ENCODE data around the gene PLEKHO1. TPM values are rescaled to one million over a fixed set of nuclear protein-coding genes. Genes with fewer than 3 reads are reported as not detected.

Gene PLEKHO1
- polyA plus RNA-seq, 1 donor from 2014 or later = 213 TPM

DNA sequence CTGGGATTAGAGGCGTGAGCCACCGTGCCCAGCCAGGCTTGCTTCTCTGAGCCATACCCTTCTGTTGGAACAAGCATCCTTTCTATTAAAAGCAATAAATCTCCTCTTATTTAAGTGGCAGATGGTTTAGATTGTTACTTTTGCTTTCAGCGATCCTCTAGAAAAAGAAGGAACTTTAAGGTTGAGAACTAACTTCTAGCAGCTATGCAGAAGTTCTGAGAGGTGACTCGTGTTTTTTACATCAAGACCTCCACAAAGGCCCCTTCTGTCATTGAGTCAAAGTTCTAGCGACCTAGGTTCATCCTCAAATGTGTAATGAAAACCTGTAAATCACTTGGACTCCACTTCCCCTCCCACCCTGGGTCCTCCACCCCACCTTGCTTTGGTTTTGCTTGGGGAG is 30.8 kb downstream of the PLEKHO1 start:
- H2AFZ ChIP-seq (ENCODE audit: low read depth, low read length) = no peak overlapping the region
- H3K4me3 ChIP-seq (ENCODE audit: low read length) = no peak overlapping the region
- H3K36me3 ChIP-seq (ENCODE audit: insufficient read depth, low read length) = no peaks in the 10 kb centered on the region
- H3K4me2 ChIP-seq (ENCODE audit: low read length) = no peak overlapping the region
- no peaks in the 10 kb centered on the region for H3F3A ChIP-seq (ENCODE audit: insufficient read depth, low read length, poor library complexity, severe bottlenecking)
- no peak overlapping the region for H3K27ac ChIP-seq (ENCODE audit: low read length)
- no peak for TF ChIP-seq SMC3 (conservative IDR thresholded peaks at IDR 0.05; ENCODE audit: poor library complexity)
- TF ChIP-seq RAD21 (conservative IDR thresholded peaks at IDR 0.05) = no peak
- H3K9me2 ChIP-seq (ENCODE audit: insufficient read depth, low read length) = no peaks in the 10 kb centered on the region
- H3K9ac ChIP-seq (ENCODE audit: low read length) = no peak overlapping the region
- no peaks in the 10 kb centered on the region for H3K9me3 ChIP-seq (ENCODE audit: low read length)
- no peaks in the 10 kb centered on the region for H3K27me3 ChIP-seq (ENCODE audit: insufficient read depth, low read depth, low read length)
- no peaks in the 10 kb centered on the region for H4K20me1 ChIP-seq (ENCODE audit: insufficient read depth)
- no peaks in the 10 kb centered on the region for H3K79me2 ChIP-seq (replicated peaks; ENCODE audit: insufficient read depth, low read length)

DNA sequence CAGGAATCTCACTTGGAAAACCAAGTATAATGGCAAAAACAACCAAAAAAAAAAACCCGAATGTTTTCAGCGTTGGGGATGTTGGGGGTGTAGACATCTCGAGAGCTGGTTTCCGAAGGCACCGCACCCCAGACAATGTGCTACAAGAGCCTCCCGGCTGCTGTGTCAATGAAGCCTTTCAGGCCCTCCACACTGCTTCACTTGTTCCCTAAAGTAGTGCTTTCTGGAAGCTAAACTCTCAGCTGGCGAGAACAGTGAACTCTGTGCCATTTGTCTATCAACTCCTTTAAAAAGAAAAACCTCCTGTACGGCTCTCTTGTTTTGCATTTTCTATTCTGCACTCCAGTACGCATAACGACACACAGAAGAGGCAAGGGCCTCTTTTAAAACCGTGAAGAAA is 32.5 kb downstream of the PLEKHO1 start:
- no peaks in the 10 kb centered on the region for H3K27me3 ChIP-seq (ENCODE audit: insufficient read depth, low read depth, low read length)
- no peaks in the 10 kb centered on the region for H3F3A ChIP-seq (ENCODE audit: insufficient read depth, low read length, poor library complexity, severe bottlenecking)
- H3K4me2 ChIP-seq (ENCODE audit: low read length) = no peak overlapping the region
- TF ChIP-seq RAD21 (conservative IDR thresholded peaks at IDR 0.05) = no peak
- TF ChIP-seq EZH2 (IDR thresholded peaks at IDR 0.05; ENCODE audit: borderline replicate concordance, insufficient read depth, low read length, poor library complexity, severe bottlenecking) = no peak
- no peak for TF ChIP-seq SMC3 (conservative IDR thresholded peaks at IDR 0.05; ENCODE audit: poor library complexity)
- no peak for TF ChIP-seq MXI1 (conservative IDR thresholded peaks at IDR 0.05; ENCODE audit: poor library complexity, severe bottlenecking)
- TF ChIP-seq POLR2AphosphoS5 (IDR thresholded peaks at IDR 0.05) = no peak
- TF ChIP-seq TAF1 (IDR thresholded peaks at IDR 0.05; ENCODE audit: low read depth) = no peak
- TF ChIP-seq CTCF (IDR thresholded peaks at IDR 0.05; ENCODE audit: poor library complexity, severe bottlenecking) = no peak
- no peak for TF ChIP-seq EP300 (conservative IDR thresholded peaks at IDR 0.05; ENCODE audit: poor library complexity, severe bottlenecking)
- no peak for TF ChIP-seq REST (IDR thresholded peaks at IDR 0.05; ENCODE audit: borderline replicate concordance)
- no peaks in the 10 kb centered on the region for H3K9me3 ChIP-seq (ENCODE audit: low read length)
- H3K27ac ChIP-seq (ENCODE audit: low read length) = no peak overlapping the region
- no peaks in the 10 kb centered on the region for H3K36me3 ChIP-seq (ENCODE audit: insufficient read depth, low read length)
- no peaks in the 10 kb centered on the region for H3K9me2 ChIP-seq (ENCODE audit: insufficient read depth, low read length)
- no peak overlapping the region for H3K4me3 ChIP-seq (ENCODE audit: low read length)
- no peak overlapping the region for H3K9ac ChIP-seq (ENCODE audit: low read length)
- H2AFZ ChIP-seq (ENCODE audit: low read depth, low read length) = no peak overlapping the region
- H4K20me1 ChIP-seq (ENCODE audit: insufficient read depth) = no peaks in the 10 kb centered on the region
- H3K79me2 ChIP-seq (replicated peaks; ENCODE audit: insufficient read depth, low read length) = no peaks in the 10 kb centered on the region

GRCh38 chr1:150183061-150183460 is 33.3 kb downstream of the PLEKHO1 start:
- Histone ChIP-seq H4K20me1 (ENCODE audit: insufficient read depth) (no peaks in the 10 kb centered on the region), H3K4me2 (ENCODE audit: low read length) (no peak overlapping the region), H3F3A (ENCODE audit: insufficient read depth, low read length, poor library complexity, severe bottlenecking) (no peaks in the 10 kb centered on the region), H3K27ac (ENCODE audit: low read length) (no peak overlapping the region), H3K27me3 (ENCODE audit: insufficient read depth, low read depth, low read length) (no peaks in the 10 kb centered on the region), H3K9ac (ENCODE audit: low read length) (no peak overlapping the region), H3K79me2 (replicated peaks; ENCODE audit: insufficient read depth, low read length) (no peaks in the 10 kb centered on the region), H3K9me3 (ENCODE audit: low read length) (no peaks in the 10 kb centered on the region), H3K9me2 (ENCODE audit: insufficient read depth, low read length) (no peaks in the 10 kb centered on the region), H3K4me3 (ENCODE audit: low read length) (no peak overlapping the region), H3K36me3 (ENCODE audit: insufficient read depth, low read length) (no peaks in the 10 kb centered on the region), H2AFZ (ENCODE audit: low read depth, low read length) (no peak overlapping the region)
- TF ChIP-seq SMC3 (conservative IDR thresholded peaks at IDR 0.05; ENCODE audit: poor library complexity) (no peak), REST (IDR thresholded peaks at IDR 0.05; ENCODE audit: borderline replicate concordance) (no peak), EP300 (conservative IDR thresholded peaks at IDR 0.05; ENCODE audit: poor library complexity, severe bottlenecking) (no peak), EZH2 (IDR thresholded peaks at IDR 0.05; ENCODE audit: borderline replicate concordance, insufficient read depth, low read length, poor library complexity, severe bottlenecking) (no peak), TAF1 (IDR thresholded peaks at IDR 0.05; ENCODE audit: low read depth) (no peak), POLR2AphosphoS5 (IDR thresholded peaks at IDR 0.05) (no peak), CTCF (IDR thresholded peaks at IDR 0.05; ENCODE audit: poor library complexity, severe bottlenecking) (no peak), RAD21 (conservative IDR thresholded peaks at IDR 0.05) (no peak), MXI1 (conservative IDR thresholded peaks at IDR 0.05; ENCODE audit: poor library complexity, severe bottlenecking) (no peak)
